HCEC 1CT (cell line): ENCODE data around the gene SETD5.

Experiments used
- DNase-seq: peaks from one replicate; pipeline ENCODE4 v3.0.0-alpha.2; 2017

Gene SETD5

DNA sequence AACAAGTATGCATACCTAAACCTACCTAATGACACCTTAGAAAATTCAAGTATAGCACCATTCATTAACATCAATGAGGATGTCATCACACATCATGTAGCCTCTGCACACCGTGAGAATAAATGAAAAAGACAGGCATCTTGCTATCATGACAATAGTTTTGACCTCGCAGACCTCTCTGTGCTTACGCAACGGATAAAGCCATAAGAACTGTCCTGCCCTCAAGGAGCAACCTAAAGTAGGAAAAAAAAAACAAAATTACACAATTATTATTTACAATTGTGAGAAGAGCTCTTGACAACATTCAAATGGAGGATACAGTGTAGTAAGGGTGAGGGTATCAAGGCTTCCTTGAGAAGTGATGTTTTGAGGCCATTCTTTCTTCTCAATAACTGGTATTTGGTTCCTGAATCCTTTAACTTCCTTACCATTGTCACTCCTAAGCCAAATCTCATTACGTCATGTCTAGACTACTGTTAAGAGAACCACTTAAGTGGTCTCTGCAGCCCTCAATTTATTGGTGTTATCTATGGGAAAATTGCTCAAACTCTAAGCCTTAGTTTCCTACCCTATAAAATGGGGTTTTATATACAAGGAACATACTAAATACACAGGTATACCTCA, 7.0 kb upstream of the SETD5 start:
- DNase-seq: no peak

DNA sequence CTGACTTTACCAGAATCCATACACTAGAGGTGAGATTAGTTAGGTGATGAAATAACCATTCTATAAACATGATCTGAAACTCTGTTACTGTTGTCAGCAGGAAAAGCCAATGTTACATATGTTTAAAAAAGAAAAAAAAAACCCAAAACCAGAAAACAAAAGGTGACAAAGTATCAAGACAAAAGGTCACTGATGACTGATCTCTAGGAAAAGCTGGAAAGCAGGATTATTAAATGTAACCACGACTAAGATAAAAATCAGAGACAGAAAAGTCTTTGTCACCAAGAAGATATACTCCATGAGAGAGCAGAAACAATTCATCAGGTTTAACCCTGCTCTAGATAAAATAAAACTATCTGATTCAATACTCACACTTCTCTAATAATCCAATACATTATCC, 5.4 kb upstream of the SETD5 start:
- no peak for DNase-seq

DNA sequence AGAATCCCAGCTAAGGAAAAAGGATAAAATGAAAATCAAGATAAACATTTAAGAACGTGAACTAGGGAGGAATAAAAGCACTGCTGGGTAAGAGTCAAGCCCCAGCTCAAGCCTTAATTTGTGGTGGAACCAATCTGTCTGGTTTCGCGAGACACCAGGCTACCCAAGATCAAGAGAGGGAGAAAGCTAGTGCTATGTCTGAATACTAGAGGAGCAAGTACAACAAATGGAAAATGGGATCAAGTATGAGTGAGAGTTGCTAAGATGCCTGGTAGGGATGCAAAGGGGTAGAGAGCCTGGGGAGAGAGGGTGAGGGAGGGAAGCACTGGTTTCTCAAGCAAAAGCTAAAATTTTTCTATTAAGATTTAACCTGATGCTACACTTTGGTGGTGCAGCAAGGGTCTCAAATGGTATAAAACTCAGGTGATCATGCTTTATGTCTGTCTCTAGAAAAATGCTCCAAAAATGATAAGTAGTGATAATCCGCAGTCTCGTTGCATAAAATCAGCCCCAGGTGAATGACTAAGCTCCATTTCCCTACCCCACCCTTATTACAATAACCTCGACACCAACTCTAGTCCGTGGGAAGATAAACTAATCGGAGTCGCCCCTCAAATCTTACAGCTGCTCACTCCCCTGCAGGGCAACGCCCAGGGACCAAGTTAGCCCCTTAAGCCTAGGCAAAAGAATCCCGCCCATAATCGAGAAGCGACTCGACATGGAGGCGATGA, 1.7 kb upstream of the SETD5 start:
- DNase-seq: no peak

DNA sequence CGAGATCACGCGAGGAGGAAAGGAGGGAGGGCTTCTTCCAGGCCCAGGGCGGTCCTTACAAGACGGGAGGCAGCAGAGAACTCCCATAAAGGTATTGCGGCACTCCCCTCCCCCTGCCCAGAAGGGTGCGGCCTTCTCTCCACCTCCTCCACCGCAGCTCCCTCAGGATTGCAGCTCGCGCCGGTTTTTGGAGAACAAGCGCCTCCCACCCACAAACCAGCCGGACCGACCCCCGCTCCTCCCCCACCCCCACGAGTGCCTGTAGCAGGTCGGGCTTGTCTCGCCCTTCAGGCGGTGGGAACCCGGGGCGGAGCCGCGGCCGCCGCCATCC, 1.1 kb upstream of the SETD5 start:
- peak; percentile 97 for DNase-seq

DNA sequence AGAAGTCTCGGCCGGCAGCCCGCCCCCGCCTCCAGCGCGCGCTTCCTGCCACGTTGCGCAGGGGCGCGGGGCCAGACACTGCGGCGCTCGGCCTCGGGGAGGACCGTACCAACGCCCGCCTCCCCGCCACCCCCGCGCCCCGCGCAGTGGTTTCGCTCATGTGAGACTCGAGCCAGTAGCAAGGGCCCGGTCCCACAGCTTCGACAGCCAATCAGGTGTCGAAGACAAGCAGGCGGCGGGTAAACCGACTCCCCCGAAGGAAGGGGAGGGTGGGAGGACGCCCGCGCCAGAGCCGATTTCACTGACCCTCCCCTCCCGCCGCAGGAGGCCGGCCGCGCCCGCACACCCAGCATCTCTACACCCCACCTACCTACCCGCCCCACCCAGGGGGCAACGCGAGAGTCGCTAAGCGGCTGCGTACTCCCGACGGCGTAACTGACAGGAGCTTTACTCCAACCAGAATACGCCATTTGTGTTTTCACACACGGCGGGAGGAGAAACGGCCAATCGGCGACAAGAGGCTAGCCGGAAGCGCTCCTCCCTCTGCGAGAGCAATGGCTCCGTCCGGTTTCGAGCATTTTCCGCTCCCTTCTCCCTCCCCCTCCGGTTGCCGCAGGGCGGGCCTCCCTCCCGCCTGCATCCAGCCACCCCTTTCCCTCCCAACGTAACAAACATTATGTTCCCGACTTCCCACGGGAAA, 633 bp upstream of the SETD5 start:
- peak; percentile 99 for DNase-seq

DNA sequence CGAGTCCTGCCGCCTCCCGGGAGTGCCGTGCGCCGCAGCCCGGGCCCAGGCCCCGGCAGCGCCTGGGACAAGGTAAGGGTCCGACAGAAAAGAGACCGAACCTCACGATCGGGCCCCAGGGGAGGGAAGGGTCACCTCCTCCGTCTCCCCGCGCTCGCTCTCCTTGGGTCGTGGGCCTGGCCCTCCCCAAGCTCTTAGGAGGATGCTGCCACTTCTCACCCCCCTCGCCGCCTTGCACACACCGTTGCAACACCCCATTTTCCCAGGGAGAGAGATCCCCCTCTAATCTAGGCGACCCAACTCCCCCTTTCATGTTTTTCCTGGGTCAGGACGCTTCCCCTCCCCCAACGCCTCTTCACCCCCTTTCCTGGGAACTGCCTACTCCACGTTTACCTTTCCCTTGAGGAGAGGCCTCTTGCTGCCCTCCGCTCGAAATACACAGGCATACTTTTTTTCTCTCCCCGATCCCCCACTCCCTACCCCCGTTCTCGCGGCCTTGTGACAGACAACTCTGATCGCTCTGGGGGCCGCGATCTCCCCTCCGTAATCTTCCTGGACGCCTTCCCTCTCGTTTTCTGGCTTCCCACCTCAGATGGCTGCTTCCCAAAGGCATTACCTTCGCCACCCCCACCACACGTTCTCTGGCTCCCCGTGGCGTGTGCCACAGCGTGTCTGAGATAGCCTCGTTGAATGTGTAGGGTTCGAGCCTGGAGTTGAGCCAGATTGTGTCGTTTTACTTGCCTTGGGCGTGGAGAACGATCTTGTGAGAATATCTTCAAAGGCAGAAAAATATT, 688 bp downstream of the SETD5 start:
- peak; percentile 33 for DNase-seq

DNA sequence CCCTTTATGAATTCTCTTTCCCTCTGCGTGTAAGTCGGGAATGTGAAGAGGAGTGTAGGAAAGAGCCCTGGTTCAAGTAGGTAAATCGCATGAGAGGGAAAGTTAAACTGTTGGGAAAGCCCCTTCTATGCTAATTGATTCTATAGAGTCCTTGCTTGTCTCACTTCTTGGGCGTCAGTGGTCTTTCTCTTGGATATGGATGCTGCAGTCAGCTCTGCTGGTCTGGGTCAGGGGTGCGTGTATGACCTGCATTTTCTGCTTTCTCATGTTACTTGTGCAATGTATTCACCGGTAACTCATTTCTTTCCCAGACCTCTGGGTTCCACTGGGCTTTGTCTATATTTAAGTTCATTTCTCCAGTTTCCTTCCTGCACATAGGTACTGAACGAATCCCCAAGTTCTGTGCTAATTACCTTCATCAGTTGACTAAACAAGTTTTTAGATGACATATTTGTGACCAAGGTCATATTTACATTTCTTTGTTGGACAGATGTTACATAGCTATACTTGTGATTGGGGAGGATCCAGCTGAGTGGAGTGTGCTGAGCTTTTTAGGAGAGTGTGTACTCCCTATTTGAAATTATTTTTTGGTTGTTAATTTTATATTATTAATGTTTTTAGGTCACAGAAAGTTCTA, 1.4 kb downstream of the SETD5 start:
- peak; percentile 41 for DNase-seq

DNA sequence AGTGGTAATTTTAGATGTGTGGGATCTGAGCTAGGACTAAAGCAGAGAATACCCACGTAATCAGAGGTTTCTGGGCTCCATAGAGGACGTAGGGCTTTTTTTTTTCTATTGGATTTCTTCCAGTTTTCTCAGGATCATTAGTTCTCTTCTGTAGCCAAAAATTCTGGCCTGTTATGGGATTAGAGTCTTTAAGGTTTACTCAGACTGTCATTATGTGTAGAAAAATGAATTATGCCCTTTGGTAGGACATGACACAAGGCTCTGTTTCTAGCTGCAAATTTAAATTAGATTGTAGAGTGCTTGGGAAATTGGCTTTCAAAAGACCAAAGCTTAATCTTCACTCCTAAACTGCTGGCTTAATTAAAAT, 1.9 kb downstream of the SETD5 start:
- no peak for DNase-seq

DNA sequence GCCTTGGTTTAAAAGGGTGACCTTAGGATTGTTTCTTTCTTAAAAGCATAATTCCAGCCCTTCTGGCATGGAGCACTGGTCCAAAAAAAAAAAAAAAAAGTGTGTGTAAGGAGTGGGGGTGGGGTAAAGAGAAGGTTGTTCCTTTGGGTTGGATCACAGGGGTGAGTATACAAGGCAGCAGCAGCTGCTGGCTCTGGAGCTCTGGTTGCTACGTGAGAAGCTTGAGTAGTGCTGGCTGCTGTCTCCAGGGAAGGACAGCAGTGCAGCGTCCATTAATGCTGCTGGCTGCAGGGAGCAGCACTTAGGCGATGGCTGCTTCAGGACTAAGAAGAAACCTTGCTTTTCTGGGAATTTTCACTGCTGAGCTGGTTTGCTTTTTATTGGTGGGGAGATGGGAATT, 2.3 kb downstream of the SETD5 start:
- peak; percentile 95 for DNase-seq

DNA sequence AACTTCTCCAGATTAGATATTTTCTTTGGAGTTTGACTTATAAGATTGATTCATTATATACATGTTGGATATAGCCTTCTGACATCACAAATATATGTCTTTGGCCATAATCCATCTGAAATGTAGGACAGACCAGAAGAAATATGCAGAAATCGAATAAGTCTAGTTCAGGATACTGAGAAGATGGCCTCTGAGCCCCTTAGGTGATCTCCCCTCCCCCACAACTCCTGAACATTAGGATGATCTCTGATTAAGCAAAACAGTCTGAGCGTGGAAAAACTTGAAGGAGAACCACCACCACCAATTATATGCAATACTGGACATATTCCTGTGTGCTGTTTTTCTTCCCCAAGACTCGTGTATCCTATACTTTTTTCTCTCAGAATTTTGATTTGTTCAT, 3.2 kb downstream of the SETD5 start:
- DNase-seq: no peak

DNA sequence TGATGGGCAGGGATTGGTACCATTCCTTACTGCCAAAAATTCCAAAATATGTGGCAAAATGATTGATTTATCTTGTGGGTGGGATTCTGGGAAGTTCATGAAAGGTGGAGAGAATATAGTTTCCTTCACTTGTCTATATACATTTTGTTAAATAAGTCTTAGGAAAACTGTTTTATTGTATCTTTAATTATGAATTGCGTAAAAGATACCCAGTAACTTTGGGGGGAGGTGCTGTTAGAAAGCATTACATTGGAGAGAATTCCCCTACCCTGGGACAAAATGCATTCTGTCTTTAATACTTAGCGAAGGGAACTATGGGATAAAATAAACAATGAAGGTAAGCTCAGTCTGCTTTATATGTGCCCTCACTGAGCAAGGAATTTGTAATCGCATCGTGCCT, 4.6 kb downstream of the SETD5 start:
- DNase-seq: no peak

DNA sequence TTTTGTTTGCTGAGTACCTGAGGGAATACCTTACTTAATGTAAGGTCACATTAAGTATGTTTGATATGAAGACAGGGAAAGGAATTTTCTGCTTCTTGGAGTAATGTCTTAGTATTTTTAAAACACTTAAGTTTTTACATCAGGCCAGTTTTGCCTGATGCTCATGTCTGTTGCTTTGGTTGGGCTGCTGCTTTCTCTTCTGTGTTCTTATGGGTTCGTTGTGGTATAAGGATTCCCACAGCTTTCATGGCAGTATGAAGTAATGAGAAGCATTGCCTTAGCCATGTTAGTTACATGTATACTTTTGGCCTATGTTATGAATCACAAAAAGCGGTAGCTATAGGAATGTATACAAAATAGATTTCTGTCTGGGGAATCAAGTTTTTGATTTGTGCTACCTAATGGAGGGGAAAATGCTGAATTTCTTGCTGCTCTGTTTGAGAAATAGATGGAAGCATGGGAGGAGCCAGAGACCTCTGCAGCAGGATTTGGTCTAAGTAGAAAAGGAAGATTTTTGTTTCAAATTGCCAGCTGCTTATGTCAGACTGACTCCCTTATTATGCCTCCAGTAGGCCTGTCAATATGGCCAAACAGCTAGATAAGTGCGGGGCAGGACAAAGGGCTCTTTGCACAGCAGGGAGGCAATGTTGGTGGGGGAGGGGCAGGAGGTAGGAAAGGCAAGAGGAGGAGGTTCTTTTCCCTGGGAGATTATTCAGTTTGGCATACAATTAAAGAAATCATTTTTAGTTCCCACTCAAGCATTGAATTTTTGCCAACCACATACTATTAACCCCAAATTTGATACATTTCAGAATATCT, 5.2 kb downstream of the SETD5 start:
- DNase-seq: no peak

DNA sequence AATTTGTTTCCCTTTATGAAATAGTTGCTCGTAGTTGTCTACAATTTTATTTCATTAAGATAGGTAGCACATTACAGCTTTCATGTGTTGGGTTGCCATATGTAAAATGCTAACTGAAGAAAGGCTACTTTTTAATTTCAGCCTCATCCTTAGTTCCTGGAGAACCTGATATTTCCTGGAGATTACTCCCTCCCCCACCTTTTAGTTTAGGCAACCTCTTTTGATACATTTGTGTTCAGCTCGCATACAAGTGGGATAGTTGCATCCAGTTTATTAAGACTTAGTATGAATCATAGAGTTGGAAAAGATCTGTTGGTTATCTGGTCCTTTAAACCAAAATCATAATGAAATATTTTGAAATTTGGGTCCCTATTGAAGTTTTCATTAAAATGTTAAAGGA, 6.0 kb downstream of the SETD5 start:
- no peak for DNase-seq

DNA sequence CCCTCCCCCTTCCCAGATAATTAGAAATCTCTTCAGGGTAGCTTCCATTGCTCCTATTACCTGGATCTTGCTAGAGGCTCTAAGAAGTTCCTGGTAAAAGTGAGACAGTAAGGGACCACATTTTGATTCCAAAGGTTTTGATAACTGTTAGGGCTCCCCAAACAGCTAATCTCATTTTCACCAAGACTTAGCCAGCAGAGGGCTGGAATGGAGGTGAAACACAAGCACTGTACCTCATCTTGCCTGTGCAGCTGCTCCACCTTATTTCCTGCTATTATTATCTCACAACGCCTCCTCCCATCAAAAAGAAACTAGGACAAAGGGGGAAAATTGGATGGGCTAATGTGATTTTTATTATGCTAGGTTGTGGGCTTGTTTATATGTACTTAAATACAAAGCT, 7.3 kb downstream of the SETD5 start:
- DNase-seq: no peak

DNA sequence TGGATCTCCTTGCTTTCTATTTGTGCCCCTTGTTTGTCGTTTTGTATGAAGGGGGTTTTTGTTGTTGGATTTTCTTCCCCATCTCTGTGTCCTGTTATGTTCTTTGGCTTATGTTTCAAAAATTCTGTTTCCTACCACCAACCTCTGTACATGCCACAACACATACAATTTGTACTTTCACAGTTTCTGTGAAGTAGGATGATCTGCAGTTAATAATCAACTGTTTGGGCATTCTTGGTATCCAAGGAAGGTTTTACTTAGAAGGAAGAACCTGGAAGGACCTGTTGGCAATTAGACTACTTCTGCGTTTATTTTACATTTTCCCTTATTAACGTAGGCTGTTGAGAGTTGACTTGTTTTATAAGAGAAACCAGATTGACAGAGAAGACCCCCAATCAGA, 8.3 kb downstream of the SETD5 start:
- no peak for DNase-seq

DNA sequence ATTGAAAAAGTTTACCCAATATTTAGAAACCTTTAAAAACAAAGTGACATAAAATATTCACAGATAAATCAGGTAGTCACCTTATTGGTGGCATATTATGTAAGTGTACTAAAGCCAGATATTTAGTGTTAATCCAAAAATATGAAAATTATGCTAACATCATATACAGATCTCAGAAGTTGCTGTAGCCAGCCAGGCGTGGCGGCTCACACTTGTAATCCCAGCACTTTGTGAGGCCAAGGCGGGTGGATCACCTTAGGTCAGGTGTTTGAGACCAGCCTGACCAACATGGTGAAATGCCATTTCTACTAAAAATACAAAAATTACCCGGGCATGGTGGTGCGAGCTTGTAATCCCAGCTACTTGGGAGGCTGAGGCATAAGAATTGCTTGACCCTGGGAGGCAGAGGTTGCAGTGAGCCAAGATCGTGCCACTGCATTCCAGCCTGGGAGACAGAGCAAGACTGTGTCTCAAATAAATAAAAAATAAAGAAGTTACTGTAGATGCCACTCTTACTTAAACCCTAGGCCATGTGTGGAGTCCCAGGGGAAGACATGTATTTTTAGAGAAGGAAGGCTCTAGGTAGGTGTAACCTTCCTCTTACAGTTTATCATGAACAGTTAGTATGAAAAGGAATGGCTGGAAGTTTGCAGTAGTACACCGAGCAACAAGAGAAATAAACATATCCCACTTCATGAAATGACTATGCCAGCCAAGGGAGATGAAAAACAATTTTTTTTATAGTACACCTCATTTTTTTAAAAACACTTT, 9.6 kb downstream of the SETD5 start:
- DNase-seq: no peak

DNA sequence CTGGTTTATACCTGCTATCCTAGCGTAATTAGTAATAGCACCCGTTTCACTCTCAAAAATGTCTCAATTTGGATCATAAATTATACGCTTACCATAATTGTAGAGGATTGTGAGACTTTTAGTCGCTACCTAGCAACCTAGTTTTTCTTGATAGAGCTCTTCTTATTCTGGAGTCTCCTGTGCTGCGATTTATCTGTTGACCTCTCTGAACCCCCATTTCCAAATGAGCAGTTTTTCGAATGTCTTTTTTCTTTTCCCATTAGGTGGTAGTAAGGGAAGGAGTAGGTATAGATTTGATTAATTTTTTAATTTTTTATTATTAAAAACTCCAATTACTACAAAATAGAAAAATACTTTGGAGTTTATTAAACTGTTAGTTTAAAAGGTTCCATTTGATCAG, 10.6 kb downstream of the SETD5 start:
- no peak for DNase-seq

DNA sequence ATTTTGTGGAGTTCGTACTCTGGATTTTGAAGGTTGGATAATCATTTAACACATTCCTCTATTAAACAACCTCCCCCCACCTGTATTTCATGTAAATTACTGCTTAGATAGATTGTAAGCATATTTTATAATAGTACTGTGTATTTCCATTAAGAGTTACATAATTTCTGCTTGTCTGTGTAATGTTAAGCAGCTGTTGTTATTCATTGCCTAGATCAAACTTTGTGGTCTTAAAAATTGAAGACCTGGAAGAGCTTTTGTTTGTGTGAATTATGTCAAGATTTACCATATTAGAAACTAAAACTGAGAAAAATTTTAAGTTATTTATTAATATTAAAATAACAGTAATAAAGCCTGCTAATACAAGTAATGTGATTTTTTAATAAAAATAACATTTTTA, 11.1 kb downstream of the SETD5 start:
- no peak for DNase-seq

DNA sequence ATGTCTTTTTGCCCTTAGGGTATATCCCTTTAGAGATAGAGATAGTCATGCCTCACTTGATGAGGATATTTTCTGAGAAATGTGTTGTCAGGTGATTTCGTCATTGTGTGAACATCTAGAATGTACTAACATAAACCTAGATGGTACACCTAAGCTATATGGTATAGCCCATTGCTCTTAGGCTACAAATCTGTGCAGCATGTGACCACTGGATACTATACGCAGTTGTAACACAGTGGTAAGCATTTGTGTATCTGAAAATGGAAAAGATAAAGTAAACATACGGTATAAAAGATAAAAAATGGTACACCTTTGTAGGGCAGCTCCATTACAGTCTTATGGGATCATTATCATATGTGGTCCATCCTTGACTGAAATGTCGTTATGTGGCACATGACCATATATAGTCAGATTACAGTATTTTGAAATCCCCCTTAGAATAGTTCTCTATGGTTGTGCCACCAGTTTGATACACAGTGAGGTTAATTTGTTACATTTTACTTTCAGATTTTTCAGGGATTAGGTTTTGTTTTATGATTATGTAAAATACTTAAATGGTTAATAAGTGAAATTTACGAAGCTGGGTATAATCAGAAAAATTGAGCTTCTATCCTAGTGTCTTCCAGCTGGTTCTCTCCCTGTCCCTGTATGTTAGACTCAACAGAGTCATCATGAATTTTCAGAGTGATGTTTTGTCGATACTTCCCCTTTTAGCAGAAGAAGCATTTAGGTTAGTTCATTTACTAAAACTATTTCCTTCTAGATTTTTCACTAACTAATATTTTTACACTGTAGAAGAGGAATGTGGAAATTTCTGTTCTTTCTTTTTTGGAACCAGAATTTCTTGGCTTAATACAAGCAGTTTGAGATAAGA, 12.8 kb downstream of the SETD5 start:
- DNase-seq: no peak

DNA sequence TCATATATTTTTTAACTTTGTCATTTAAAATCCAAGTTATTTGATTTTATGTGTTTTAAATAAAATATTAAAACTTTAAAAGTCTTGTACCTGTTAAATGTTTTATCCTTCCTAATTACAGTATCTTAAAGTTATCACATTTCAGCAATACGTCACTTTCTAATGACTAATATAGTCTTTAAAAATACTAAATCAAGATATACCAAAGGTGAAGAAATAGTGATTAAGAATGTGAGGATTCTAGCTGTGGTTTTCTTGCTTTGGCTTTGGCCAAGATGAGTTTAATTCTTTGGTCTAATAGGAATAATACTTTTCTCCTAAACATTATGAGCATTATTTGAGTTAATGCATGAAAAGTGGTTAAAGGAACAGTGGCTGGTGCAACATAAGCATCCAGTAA, 13.9 kb downstream of the SETD5 start:
- no peak for DNase-seq

DNA sequence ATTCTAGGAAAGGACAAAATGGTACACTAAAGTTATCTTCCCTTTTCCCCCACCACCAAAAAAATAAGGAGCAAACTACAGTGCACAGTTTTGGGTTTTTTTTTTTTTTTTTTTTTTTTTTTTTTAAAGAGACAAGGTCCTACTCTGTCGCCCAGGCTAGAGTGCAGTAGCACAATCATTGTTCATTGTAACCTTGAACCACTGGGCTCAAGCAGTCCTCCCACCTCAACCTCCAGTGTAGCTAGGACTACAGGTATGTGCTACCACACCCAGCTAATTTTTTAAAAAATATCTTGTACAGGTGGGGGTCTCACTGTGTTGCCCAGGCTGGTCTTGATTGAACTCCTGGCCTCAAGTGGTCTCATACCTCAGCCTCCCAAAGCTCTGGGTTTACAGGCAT, 14.9 kb downstream of the SETD5 start:
- DNase-seq: no peak
